ENCODE measurements around the gene AQP12A. TPM values are rescaled to one million over a fixed set of nuclear protein-coding genes. Genes with fewer than 3 reads are reported as not detected.

The AQP12A gene
- total and polyA plus RNA-seq, 2 experiments from 2014 or later: not detected

GRCh38 chr2:240687741-240688552, 3.7 kb upstream of the AQP12A start (continued):
- TF ChIP-seq ZNF462 (CRISPR knock-in tag; IDR thresholded peaks at IDR 0.05) (no peak), ETS1 (IDR thresholded peaks at IDR 0.05) (no peak), JUNB (IDR thresholded peaks at IDR 0.05; ENCODE audit: unreplicated experiment) (no peak), CTCF (conservative IDR thresholded peaks at IDR 0.05; ENCODE audit: low read depth in 2 of 2) (no peak), CREB1 (CRISPR knock-in tag; IDR thresholded peaks at IDR 0.05; ENCODE audit: low read depth) (no peak)
